GF-D8 (cell line): Measurements from ENCODE around the gene TLN1.

Experiments
- DNase-seq: peaks from one replicate; lab custom pipeline; 2025; lab: John Stamatoyannopoulos, UW

The TLN1 gene

DNA sequence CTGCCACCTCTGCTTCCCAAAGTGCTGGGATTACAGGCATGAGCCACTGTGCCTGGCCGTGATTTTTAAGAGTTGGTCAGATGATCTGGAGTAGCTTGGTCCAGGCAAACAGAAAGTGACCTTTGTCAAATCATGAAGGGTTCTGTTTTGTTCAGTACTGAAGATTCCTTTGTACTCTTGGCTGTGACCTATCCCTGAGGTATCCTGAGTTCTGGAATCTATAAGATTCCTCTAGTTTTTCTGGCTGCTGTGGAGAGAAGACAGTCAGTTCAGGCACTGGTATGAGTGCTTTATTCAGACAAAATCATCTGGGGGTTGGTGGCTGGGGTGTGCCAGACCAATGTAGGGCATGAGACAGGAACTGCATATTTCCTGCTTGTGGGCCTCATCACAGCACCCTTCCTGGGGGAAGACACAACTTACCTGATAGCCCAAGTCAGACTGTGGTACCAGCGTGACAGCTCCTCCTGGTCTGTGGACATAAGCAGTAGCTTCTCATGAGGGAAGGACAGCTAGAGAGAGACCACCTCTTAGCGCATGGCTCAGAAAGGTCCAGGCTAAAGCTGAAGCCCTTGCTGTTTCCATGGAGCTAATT is 70.1 kb downstream of the TLN1 start:
- DNase-seq, result no peak

DNA sequence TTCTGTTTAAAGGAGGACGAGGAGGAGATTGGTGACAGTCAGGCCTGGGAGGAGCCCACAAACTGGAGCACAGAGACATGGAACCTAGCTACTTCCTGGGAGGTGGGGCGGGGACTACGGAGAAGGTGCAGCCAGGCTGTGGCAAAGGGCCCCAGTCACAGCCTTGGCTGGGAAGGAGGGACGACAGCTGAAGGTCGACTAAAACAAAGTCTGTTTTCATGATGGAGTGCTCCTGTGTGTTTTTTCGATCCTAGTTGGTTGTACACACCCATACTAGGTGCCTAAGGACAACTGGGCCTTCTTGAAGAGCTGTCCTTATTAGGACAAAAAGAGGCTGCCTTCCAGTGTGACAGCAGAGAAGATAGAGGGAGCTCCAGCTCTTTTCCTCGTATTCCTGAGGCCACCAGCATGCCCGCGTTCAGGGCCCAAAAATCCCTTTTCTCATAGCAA is 71.0 kb downstream of the TLN1 start:
- no peak for DNase-seq

DNA sequence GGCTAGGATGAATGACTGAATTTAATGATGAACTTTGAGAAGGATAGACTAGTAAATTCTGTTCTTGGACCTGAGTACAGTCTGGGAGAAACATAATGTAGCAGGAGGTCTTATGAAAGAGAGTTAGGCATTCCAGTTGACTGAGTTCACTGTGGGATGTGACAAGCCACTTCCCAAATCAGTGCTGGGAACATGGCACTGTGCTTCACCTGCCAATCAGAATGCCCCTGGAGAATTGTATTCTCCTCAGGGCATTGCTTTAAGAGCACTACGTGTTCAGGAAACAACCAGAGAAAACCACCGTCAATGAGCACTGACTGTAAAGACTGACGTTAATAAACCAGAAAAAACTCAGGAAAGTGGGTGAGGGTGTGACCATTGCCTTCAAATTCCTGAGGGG is 72.7 kb downstream of the TLN1 start:
- no peak for DNase-seq

DNA sequence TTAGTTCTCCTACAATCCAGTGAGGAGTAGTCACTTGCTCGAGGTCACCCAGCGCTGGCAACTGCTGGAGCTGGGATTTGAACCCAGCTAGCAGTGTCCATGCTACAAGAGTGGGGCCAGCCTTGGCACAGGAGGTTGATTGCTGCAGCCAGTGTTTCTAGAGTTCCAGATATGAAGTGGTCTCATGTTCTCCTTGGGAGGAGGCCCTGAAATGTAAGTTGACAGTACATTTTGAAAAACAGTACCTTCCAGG is 73.1 kb downstream of the TLN1 start:
- DNase-seq, result no peak

DNA sequence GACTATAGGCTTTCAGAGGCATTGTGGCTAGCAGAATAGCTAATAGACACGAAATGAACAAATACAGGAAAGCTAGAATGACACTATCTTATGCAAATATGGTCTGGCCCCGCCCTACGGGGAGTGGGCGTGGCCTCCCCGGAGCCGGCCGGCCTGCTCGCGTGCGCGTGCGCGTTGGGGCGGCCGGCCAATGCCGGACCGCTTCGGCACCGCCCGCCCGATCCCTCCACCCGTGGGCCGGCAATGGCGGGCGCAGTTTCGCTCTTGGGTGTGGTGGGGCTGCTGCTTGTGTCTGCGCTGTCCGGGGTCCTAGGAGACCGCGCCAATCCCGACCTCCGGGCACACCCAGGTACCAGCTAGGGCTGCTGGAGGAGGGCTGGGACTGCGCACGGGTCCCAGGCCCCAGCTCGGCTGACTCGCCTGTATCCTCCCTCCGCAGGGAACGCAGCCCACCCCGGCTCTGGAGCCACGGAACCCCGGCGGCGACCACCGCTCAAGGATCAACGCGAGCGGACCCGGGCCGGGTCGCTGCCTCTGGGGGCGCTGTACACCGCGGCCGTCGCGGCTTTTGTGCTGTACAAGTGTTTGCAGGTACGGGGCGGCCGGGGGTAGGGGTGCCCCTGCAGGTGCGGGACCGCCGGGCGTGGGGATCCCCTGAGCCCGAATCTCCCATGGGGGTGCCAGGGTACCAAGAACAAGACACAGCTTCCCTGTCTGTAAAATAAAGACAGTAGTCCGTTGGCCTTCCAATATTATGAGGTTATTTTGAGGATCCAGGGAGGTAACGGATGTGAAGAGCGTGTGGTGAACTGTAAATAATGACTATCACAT is 73.6 kb downstream of the TLN1 start, which contains the start of gene CCDC107:
CCDC107 (plus strand) TSS at position 156 of the 831 bp plus-strand sequence; CDS start at position 244, 88 bp downstream.
- DNase-seq, result no peak

DNA sequence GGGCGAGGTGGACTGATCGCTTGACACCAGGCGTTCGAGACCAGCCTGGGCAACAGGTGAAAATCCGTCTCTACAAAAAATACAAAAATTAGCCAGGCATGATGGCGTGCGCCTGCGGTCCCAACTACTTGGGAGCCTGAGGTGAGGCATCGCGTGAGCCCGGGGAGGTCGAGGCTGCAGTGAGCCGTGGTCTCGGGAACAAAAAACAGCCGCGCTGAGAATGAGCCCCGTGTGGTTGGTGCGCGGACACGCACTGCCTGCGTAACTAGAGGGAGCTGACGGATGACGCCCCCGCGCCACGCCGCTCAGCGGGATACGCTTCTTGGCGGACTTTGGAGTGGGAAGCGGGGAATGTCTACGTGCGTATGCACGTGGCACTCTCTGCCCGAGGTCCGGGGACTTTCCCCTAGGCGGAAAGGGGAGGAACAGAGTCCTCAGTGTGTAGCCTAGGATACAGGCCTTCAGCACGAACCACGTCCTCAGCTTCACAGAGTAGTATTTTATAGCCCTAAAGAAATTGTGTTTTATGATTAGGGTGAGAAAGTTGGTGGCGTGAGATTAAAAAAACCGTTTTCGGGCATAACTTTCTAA is 74.4 kb downstream of the TLN1 start, which contains the start of gene RMRP:
RMRP (minus strand) TSS at position 474 of the 591 bp plus-strand sequence.
- DNase-seq, result peak; percentile 96

DNA sequence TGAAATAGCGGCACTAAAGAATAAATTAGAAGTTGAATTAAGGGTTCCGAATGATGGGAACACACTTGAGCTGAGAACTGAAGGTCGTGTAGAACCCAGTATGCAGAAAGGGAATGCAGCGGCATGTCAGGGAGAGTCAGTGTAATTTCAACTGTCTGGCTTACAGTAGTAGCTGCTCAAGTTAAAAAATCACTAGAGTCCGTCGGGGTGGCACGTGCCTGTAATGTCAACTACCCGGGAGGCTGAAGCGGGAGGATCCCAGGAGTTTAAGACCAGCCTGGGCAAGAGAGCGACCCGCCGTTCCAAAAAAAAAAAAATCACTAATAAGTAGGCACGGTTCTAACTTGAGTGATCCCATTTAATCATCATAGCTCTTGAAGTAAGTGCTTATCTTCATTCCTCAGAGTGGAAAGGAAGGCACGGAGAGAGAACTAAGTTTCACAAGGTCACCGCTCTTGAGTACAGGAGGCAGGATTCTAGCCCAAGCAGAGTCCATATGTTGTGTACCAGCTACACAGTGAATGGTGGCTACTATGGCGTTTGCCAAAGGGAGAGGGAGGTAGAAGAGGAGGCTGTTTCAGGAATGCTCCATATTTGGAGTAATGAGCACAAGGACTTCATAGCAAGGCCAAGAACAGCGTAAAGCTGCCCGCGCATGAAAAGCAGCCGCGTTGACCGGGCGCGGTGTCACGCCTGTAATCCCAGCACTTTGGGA is 75.0 kb downstream of the TLN1 start:
- no peak for DNase-seq

DNA sequence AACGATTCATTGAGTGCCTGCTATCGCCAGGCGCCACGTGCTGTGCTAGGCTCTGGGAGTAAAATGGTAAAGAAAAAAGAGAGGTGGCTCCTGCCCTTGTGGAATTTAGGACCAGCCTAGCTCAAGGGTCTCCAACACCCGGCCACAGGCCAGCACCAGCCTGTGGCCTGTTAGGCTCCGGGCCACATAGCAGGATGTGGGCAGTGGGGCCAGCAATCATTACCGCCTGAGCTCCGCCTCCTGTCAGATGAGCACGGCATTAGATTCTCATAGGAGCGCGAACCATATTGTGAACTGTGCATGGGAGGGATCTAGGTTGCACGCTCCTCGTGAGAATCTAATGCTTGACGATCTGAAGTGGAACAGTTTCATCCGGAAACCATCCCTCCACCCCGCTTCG is 75.6 kb downstream of the TLN1 start:
- DNase-seq, result no peak

DNA sequence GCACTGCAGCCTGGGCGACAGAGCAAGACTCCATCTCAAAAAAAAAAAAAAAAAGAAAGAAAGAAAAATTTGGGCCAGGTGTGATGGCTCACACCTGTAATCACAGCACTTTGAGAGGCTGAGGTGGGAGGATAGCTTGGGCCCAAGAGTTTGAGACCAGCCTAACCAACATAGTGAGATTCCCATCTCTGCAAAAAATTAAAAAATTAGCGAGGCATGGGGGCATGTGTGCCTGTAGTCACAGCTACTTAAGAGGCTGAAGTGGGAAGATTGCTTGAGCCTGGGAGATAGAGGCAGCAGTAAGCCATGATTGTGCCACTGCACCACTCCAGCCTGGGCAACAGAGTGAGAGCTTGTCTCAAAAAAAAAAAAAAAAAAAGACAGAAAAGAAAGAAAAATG is 78.4 kb downstream of the TLN1 start:
- no peak for DNase-seq

DNA sequence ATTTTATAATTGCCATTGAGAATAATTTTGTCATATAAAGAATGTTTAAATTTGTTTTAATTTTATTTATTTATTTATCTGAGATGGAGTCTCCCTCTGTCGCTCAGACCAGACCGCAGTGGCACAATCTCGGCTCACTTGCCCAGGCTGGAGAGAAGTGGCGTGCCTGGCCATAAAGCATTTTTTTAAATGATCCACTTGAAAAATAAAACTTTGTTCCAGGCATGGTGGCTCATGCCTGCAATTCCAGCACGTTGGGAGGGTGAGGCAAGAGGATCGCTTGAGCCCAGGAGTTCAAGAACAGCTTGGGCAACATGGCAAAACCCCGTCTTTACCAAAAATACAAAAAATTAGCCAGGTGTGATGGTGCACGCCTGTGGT is 79.2 kb downstream of the TLN1 start:
- no peak for DNase-seq

DNA sequence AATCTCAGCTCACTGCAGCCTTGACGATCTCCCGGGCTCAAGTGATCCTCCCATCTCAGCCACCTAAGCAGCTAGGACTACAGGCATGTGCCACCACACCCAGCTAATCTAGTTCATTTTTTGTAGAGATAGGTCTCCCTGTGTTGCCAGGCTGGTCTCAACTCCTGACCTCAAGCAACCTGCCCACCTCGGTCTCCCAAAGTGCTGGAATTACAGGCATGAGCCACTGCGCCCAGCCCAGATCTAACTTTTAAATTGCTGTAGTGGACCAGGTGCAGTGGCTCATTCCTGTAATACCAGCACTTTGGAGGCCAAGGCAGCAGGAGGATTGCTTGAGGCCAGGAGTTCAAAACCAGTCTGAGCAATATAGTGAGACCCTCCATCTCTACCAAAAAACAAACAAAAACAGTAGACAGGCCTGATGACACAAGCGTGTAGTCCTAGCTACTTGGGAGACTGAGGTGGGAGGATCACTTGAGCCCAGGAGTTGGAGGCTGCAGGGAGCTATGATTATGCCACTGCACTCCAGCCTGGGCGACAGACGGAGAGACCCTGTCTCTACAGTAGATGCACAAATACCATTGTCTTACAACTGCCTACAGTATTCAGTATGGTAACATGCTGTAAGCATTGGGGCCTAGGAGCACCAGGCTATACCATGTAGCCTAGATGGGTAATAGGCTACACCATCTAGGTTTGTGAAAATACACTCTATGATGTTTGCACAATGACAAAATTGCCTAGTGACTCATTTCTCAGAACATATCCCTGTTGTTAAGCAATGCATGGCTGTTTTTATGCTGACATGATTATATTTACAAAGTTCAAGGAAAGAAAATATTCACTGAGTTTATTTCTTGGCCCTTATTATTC is 79.8 kb downstream of the TLN1 start:
- DNase-seq, result no peak

DNA sequence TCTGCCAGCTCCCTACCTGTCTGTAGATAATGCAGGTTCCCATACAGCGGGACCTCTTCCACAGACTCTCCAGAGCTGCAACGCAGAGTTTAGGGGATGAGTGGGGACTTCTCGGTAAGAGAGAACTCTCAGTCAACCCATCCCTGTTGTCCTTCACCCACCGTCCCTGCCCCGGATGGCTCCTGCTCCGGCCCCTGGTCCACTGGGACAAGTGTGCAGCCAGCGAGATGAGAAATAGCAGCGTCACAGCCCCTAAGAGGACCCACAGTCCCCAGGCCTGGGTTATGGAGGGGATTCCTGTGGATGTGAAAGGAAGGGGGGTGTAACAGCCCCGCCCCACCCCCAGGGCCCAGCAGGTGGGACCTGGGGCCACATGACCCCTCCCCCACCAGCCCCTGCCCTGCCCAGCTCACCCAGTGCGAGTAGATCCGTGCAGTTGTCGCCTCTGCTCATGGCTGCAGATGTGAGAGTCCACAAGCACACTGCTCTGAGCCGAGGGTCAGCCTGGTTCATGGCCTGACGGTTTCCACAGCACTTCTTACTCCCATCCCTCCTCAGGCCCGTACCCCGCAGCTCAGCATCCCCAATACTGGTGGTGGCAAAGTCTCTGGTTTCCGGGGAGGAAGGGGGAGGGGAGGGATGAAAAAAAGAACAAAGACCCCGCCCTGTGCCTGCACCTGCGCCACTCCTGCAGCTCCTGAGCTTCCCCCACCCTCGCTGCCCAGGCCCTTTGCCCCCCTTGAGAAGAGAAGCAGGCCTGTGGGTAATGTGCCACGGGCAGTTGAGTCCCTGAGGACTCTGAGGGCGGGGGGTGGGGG is 81.4 kb downstream of the TLN1 start, which contains the start of gene SIT1:
SIT1 (minus strand) TSS at position 591 of the 818 bp plus-strand sequence; CDS start at position 513, 78 bp downstream.
- DNase-seq, result no peak

DNA sequence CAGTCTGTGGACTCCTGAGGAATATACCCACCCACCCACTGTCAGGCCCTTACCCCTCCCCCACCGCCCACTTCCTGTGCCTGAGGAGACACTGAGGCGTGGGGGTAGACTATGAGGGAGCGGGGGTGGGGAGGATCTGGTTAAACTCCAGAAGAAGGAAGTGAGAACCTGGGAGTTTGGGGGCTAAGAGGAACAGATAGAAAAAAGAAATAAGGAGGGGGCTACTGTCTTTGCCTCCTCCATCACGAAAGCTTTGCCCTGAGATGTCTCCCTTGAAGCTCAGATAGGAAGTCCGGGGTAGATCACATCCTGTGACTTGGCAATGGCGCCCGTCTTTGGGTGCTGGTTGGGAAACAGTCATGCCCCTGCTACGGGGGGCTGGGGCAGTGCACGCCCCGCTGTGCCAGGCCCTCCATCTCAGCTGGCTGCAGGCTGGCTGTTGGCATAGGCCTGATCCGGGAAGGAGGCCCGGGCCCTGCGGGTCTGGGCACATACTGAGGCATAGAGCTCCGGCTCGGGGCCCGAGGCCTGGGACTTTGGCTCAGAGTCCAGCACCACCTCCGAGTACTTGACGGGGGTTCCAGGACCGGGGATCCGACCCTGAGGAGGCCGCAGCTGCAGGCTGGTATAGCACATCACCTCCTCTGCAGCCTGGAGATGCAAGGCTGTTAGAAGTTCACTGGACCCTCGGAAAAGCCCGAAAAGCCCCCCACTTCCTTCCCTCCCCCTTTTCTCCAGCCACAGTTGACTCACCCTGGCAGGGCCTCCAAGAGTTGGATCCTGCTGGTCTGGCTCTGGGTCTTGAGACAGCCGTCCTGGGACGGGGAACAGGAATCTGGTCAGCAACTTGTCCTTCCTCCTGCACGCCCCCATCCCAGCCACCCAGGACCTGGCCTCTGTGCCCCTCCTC is 82.3 kb downstream of the TLN1 start:
- DNase-seq, result no peak
